Prostate gland (tissue), 2 donors: ENCODE measurements around the gene LGALS1. TPM values are rescaled to one million over a fixed set of nuclear protein-coding genes. Genes with fewer than 3 reads are reported as not detected.
"Not testable (repeated sequence)": the region's sequence is repeated elsewhere in the genome, so short reads cannot be mapped to it uniquely, and the experiment has no call there.

ENCODE experiments used
- DNase-seq: peaks from one replicate; pipeline ENCODE4 v3.0.0-alpha.2; 2019; ENCODE audit warnings: low spot score
- H3K27ac ChIP-seq, 2 donors: fragments of 200-600 bp; sonication (generic); 2 replicates each; pipeline ENCODE4 v1.5.1; 2017 to 2019
- H3K27me3 ChIP-seq: fragments of 200-600 bp; sonication (generic); replicated peaks from 2 replicates; pipeline ENCODE4 v1.5.1; 2019; ENCODE audit not compliant: insufficient read depth
- H3K36me3 ChIP-seq, 2 donors: fragments of 200-600 bp; sonication (generic); 1 replicate in 1 of 2; 2 replicates in 1 of 2; pipeline versions ENCODE4 v1.5.1 to v1.8.1; 2017 to 2019
- H3K4me1 ChIP-seq: fragments of 200-600 bp; sonication (generic); replicated peaks from 2 replicates; pipeline ENCODE4 v1.5.1; 2019
- H3K4me3 ChIP-seq, 2 donors: fragments of 200-600 bp; sonication (generic); 2 replicates each; pipeline ENCODE4 v1.5.1; 2017 to 2019
- H3K9me3 ChIP-seq: fragments of 200-600 bp; sonication (generic); 2 replicates; pipeline ENCODE4 v1.5.1; 2017
- POLR2A ChIP-seq: fragments of 450-650 bp; IDR thresholded peaks from one replicate; pipeline ENCODE4 v1.6.1; 2016; ENCODE audit warnings: antibody characterized with exemption, mild to moderate bottlenecking
- POLR2AphosphoS5 ChIP-seq: sonication (generic); formaldehyde crosslinking; IDR thresholded peaks from one replicate; pipeline ENCODE4 v1.6.1; 2017; ENCODE audit warnings: antibody characterized with exemption
- WGBS: methylation state at CpG from one replicate; pipeline ENCODE4 v1.1.5; 2018; 5-methylcytosine and 5-hydroxymethylcytosine counted together
- intact Hi-C: fragments of 100-400 bp; cut with DNase I; formaldehyde crosslinking; loops from one replicate; pipeline ENCODE4 v1.14.2; 2022
- total RNA-seq, 2 donors: library from RNA; depleted of rRNA; stranded (reverse); fragments of >200 nt; gene quantifications; one replicate each; pipeline ENCODE4 v1.1.0, GENCODE V29; 2016
- TF ChIP-seq, protein P1 (sequence below), 4 experiments: fragments of 200-600 bp in 2 of 4; fragments of 450-650 bp in 2 of 4; sonication (generic) in 2 of 4; IDR thresholded peaks; 1 replicate in 3 of 4; 2 replicates in 1 of 4; pipeline ENCODE4 v1.5.1; 2016 to 2019; ENCODE audit warnings: antibody characterized with exemption in 4 of 4, mild to moderate bottlenecking in 2 of 4, moderate library complexity in 2 of 4

Gene LGALS1
- total RNA-seq, 2 donors from 2014 or later, result 365 to 1,063 TPM

DNA sequence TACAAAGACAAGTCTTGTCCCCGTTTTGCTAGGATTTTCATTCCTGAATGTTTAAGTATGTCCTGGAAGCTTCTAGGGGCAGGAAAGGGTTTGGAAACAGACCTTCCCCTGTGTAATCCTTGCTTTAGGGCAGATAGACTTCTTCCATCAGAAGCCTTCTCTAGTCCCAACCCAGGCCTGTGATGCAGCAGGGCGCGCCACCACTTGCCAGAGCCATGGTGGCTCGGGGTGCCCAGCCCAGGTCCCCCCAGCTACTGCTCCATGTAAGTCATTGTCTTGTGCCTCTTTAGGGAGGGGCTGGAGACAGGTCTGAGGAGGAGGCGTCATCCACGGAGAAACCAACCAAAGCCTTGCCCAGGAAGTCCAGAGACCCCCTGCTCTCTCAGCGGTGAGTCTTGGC, 15.0 kb downstream of the LGALS1 start:
- intact Hi-C loops, result no loop called here
- TF ChIP-seq POLR2A (no peak), POLR2AphosphoS5 (no peak)
- TF ChIP-seq, protein P1, sequence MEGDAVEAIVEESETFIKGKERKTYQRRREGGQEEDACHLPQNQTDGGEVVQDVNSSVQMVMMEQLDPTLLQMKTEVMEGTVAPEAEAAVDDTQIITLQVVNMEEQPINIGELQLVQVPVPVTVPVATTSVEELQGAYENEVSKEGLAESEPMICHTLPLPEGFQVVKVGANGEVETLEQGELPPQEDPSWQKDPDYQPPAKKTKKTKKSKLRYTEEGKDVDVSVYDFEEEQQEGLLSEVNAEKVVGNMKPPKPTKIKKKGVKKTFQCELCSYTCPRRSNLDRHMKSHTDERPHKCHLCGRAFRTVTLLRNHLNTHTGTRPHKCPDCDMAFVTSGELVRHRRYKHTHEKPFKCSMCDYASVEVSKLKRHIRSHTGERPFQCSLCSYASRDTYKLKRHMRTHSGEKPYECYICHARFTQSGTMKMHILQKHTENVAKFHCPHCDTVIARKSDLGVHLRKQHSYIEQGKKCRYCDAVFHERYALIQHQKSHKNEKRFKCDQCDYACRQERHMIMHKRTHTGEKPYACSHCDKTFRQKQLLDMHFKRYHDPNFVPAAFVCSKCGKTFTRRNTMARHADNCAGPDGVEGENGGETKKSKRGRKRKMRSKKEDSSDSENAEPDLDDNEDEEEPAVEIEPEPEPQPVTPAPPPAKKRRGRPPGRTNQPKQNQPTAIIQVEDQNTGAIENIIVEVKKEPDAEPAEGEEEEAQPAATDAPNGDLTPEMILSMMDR (IDR thresholded peaks at IDR 0.05), result no peak
- Histone ChIP-seq H3K36me3 (peaks cover 10 to 14% of the 10 kb centered on the region in 2 donors), H3K4me3 (no peak overlapping the region), H3K4me1 (peaks cover 5% of the 10 kb centered on the region), H3K27ac (no peak overlapping the region), H3K9me3 (no peaks in the 10 kb centered on the region), H3K27me3 (no peaks in the 10 kb centered on the region)
- 82% methylated on average over 7 of the region's 7 CpGs for WGBS
- DNase-seq, result no peak

DNA sequence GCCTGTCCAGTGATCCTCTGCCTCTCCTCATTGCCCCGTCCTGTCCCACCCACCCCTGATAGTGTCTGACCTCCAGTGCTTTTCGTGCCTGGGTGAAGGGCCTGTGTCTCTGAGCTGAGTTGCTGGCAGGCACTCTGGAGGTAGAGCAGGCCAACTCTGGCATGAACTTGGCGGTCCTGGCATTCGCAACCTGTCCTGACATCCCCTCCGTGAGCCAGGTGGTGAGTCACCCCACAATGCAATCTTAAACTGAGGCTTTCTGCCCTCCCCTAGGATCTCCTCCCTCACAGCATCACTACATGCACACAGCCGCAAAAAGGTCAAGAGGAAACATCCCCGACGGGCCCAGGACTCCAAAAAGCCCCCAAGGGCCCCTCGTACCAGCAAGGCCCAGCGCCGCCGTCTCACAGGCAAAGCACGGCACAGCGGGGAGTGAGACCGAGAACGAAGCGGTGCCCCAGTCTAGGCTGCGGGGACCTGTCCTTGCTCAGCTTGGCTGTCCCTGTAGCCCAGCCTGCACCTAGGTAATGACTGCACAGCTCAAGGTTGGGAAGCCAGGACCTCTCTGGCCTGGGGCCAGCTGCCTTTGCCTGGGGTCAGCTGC, 15.6 kb downstream of the LGALS1 start:
- WGBS, result 84% methylated on average over 17 of the region's 18 CpGs
- peak; percentile 54 for DNase-seq
- no peaks in the 10 kb centered on the region for H3K27me3 ChIP-seq
- H3K4me1 ChIP-seq, result peaks cover 5% of the 10 kb centered on the region
- H3K27ac ChIP-seq, result no peak overlapping the region
- no peak overlapping the region for H3K4me3 ChIP-seq
- peaks cover 10 to 14% of the 10 kb centered on the region in 2 donors for H3K36me3 ChIP-seq
- TF ChIP-seq POLR2A (no peak), POLR2AphosphoS5 (no peak)
- TF ChIP-seq, protein P1 (IDR thresholded peaks at IDR 0.05), result no peak
- H3K9me3 ChIP-seq, result no peaks in the 10 kb centered on the region
- intact Hi-C loops, result no loop called here

DNA sequence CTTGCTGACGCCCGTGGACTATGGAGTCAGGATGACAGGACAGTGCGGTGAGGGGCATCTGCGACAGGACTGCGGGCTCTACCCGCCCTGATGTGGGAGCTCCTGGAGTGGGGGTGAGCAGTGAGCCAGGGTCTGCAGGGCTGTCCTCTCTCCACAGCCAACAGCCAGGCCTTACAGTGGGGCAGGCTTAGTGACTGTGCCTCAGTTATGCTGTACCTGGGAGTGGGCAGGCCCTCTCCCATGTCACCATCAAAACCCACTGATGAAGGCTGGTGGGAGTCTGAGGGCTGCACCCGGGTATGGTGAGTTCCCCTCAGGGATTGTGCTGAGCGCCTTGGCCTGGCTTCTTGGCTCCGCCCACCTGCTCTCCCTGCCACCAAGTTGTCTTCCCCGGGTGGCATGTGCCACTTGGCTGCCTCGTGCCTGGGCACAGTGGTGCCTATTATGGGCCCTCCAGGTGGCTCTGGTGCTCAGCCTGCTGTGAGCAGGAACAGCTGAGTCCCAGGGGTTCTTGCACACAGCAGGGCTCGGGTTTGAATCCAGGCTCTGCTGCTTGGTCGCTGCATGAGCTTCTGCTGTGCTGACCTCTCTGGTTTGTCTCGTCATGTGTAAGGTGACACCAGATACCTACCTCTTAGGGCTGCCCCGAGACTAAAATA, 17.3 kb downstream of the LGALS1 start:
- 80% methylated on average over 12 of the region's 15 CpGs for WGBS
- intact Hi-C loops, result no loop called here
- peaks cover 10 to 14% of the 10 kb centered on the region in 2 donors for H3K36me3 ChIP-seq

DNA sequence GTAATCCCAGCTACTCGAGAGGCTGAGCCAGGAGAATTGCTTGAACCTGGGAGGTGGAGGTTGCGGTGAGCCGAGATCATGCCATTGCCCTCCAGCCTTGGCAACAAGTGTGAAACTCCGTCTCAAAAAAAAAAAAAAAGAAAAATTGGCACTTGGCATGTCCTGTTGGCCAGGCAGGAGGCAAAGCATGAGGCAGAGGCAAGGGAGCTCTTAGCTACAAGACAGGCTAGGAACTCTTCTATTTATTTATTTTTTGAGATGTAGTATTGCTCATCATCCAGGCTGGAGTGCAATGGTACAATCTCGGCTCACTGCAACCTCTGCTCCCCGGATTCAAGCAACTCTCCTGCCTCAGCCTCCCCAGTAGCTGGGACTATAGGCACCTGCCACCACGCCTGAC, 18.7 kb downstream of the LGALS1 start:
- H3K4me3 ChIP-seq, H3K4me1 ChIP-seq, intact Hi-C loops, DNase-seq, H3K27me3 ChIP-seq, H3K9me3 ChIP-seq, H3K27ac ChIP-seq: not testable (repeated sequence)
- WGBS, result 92% methylated on average over 7 of the region's 7 CpGs
- H3K36me3 ChIP-seq, result peaks cover 7 to 14% of the 10 kb centered on the region in 2 donors

More for the DNA sequence above, 17.3 kb downstream of the LGALS1 start:
- Histone ChIP-seq H3K4me1 (no peaks in the 10 kb centered on the region), H3K27ac (no peak overlapping the region), H3K9me3 (no peaks in the 10 kb centered on the region), H3K4me3 (no peak overlapping the region), H3K27me3 (no peaks in the 10 kb centered on the region)
- no peak for DNase-seq
- TF ChIP-seq POLR2A (no peak), POLR2AphosphoS5 (no peak)
- TF ChIP-seq, protein P1 (IDR thresholded peaks at IDR 0.05), result no peak

DNA sequence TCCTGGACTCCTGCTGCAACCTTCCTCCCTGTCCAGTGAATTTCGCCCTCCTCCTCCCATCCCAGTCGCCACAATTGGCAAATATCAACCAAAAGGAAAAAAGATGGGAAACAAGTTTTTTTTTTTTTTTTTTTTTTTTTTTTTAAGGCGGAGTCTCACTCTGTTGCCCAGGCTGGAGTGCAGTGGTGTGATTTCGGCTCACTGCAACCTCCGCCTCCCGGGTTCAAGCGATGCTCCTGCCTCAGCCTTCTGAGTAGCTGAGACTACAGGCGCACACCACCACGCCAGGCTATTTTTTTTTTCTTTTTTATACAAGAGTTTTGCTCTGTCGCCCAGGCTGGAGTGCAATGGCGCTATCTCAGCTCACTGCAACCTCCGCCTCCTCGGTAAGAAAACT, 20.8 kb downstream of the LGALS1 start:
- 19% methylated on average over 13 of the region's 13 CpGs for WGBS
- DNase-seq, H3K36me3 ChIP-seq, intact Hi-C loops, H3K9me3 ChIP-seq, H3K27me3 ChIP-seq, H3K4me1 ChIP-seq, H3K27ac ChIP-seq: not testable (repeated sequence)
- peak overlapping the region; percentile 13 to 16 for H3K4me3 ChIP-seq
